Right lobe of liver (tissue), 4 donors: ENCODE results near the gene TMCC2.

Experiments
- POLR2A ChIP-seq: fragments of 450-650 bp; IDR thresholded peaks from one replicate; pipeline ENCODE4 v1.6.1; 2017; ENCODE audit warnings: antibody characterized with exemption, mild to moderate bottlenecking
- TF ChIP-seq, protein P1 (sequence below), 4 donors: fragments of 200-600 bp in 3 of 4; fragments of 450-650 bp in 1 of 4; IDR thresholded peaks; one replicate each; pipeline versions ENCODE4 v1.5.1 to v1.8.0; 2016 to 2022; ENCODE audit warnings: antibody characterized with exemption in 4 of 4, mild to moderate bottlenecking in 2 of 4
- donor health status: DM: no; HTN: no; CAD: no.
- donor health status: DM: no; HTN: no; CAD: no.
- donor health status: DM: no; HTN: yes; CAD: no.

DNA sequence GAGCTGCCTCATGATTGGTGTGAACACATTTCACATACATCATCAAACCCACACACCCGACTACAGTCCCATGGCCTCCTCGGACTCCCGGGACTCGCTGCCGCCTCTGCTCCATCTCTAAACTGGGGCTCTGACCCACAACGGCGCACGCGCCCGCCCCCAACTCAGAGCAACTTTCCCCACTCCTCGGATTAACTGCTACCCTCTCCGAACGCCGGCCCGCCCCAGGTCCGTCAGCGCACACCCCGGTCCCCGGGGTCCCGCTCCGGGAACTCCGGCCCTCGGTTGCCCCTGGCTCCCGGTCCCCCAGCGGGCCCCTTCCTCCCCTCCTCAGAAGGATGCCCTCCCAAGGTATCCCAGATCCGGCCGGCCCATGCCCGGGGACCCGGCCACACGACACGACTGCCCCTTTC, 17.0 kb upstream of the TMCC2 start:
- TF ChIP-seq, protein P1, sequence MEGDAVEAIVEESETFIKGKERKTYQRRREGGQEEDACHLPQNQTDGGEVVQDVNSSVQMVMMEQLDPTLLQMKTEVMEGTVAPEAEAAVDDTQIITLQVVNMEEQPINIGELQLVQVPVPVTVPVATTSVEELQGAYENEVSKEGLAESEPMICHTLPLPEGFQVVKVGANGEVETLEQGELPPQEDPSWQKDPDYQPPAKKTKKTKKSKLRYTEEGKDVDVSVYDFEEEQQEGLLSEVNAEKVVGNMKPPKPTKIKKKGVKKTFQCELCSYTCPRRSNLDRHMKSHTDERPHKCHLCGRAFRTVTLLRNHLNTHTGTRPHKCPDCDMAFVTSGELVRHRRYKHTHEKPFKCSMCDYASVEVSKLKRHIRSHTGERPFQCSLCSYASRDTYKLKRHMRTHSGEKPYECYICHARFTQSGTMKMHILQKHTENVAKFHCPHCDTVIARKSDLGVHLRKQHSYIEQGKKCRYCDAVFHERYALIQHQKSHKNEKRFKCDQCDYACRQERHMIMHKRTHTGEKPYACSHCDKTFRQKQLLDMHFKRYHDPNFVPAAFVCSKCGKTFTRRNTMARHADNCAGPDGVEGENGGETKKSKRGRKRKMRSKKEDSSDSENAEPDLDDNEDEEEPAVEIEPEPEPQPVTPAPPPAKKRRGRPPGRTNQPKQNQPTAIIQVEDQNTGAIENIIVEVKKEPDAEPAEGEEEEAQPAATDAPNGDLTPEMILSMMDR (IDR thresholded peaks at IDR 0.05), result no peak
- no peak for TF ChIP-seq POLR2A
